ENCODE data around the gene MICAL2.

Gene MICAL2, protein sequence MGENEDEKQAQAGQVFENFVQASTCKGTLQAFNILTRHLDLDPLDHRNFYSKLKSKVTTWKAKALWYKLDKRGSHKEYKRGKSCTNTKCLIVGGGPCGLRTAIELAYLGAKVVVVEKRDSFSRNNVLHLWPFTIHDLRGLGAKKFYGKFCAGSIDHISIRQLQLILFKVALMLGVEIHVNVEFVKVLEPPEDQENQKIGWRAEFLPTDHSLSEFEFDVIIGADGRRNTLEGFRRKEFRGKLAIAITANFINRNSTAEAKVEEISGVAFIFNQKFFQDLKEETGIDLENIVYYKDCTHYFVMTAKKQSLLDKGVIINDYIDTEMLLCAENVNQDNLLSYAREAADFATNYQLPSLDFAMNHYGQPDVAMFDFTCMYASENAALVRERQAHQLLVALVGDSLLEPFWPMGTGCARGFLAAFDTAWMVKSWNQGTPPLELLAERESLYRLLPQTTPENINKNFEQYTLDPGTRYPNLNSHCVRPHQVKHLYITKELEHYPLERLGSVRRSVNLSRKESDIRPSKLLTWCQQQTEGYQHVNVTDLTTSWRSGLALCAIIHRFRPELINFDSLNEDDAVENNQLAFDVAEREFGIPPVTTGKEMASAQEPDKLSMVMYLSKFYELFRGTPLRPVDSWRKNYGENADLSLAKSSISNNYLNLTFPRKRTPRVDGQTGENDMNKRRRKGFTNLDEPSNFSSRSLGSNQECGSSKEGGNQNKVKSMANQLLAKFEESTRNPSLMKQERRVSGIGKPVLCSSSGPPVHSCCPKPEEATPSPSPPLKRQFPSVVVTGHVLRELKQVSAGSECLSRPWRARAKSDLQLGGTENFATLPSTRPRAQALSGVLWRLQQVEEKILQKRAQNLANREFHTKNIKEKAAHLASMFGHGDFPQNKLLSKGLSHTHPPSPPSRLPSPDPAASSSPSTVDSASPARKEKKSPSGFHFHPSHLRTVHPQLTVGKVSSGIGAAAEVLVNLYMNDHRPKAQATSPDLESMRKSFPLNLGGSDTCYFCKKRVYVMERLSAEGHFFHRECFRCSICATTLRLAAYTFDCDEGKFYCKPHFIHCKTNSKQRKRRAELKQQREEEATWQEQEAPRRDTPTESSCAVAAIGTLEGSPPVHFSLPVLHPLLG

DNA sequence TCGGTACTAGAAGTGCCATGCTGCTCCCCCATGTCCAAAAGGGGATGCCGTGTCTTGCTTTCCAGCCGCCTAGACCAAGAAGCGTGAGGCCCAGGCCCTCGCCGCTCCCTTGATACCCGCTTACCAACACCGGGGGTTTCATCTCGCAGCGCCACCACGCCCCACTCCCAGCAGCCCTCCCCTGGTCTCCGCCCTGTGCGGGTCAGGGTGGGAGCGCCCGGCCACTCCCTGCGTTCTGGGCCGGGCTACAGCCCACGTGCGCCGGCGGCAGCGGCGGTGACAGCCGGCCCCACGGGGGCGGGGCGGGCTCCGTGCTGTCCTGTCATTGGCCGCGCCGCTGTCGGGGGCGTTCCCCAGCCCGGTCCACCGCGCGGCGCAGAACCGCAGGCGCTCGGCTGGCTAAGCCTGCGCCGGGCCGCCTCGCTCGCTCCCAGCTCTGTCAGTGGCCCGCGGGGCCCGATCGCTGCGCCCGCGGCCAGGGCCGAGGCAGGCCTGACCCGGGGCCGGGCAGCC, at the start of gene MICAL2:
MICAL2 (plus strand) TSS at position 390 of the 513 bp plus-strand sequence. CDS start 51,566 bp downstream, outside the sequence.
- Histone ChIP-seq H3K9me3 (ENCODE audit: low read depth, low read length) (no peaks in the 10 kb centered on the region), H3K27ac (no peak within 1 kb of the TSS), H3K36me3 (ENCODE audit: insufficient read depth, low read length) (no peaks in the 10 kb centered on the region), H3K4me3 (peak within 1 kb of the TSS; percentile 66), H3K9ac (ENCODE audit: insufficient read length) (no peak within 1 kb of the TSS)
- TF ChIP-seq FOXP2 (optimal IDR thresholded peaks at IDR 0.05; ENCODE audit: control extremely low read depth, extremely low read length, insufficient read depth) (no peak), POLR2AphosphoS5 (IDR thresholded peaks at IDR 0.05; ENCODE audit: borderline replicate concordance, low read depth, low read length) (no peak), EZH2 (IDR thresholded peaks at IDR 0.05) (no peak)
- no peak for DNase-seq (ENCODE audit: low read depth, low spot score)

DNA sequence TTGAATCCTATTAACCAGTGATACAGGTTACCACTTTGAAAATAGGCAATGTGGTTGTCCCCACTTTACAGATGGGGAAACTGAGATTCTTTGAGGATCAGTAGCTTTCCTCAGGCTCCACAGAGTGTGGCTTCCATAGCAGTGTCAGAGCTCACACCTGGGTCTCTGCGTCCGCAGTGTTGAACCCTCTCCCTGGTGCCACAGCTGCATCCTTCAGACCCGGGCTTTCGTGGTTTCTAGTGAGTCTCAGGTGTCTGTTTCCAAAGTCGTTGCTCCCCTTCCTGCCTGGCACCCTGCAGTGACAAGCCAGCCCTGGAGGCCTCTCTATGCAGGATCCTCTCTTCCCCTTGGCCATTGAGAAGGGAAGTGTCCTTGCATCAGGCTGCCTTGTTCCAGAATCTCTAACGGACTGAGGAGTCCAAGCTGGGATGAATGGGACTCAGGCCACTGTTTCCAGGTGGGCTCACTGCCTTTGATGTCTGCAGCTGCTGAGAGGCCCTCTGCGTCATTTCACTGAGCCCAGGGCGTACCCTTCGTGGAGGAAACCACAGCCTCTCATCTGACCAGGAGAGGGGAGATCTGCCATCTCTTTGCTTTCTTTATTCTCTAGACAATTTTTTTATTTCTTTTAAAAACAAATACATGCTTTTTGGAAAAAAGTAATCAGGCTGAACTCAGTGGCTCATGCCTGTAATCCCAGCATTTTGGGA, 48.4 kb upstream of the MICAL2 start:
- Histone ChIP-seq H3K9ac (ENCODE audit: insufficient read length) (no peak overlapping the region), H3K36me3 (ENCODE audit: insufficient read depth, low read length) (no peaks in the 10 kb centered on the region), H3K9me3 (ENCODE audit: low read depth, low read length) (no peaks in the 10 kb centered on the region), H3K4me3 (no peak overlapping the region), H3K27ac (no peak overlapping the region)
- no peak for DNase-seq (ENCODE audit: low read depth, low spot score)
- TF ChIP-seq FOXP2 (optimal IDR thresholded peaks at IDR 0.05; ENCODE audit: control extremely low read depth, extremely low read length, insufficient read depth) (no peak), POLR2AphosphoS5 (IDR thresholded peaks at IDR 0.05; ENCODE audit: borderline replicate concordance, low read depth, low read length) (no peak), EZH2 (IDR thresholded peaks at IDR 0.05) (no peak)

DNA sequence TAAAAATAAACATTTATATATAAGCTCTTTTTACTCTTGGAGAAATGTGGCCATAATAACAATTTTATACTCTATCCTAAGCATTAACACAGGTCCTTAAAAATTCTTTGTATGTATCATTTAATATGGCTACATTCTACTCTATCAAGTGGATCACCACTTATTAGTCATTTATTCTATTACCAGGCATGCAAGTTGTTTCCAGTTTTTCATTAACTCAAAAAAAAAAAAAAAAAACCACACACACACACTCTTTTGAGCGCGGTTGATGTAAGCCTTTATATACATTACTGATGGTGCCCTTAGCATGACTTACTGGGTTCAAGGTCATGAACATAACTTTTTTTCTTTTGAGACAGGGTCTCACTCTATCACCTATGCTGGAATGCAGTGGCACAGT, 47.1 kb upstream of the MICAL2 start:
- H3K4me3 ChIP-seq, result no peak overlapping the region
- TF ChIP-seq POLR2AphosphoS5 (IDR thresholded peaks at IDR 0.05; ENCODE audit: borderline replicate concordance, low read depth, low read length) (no peak), EZH2 (IDR thresholded peaks at IDR 0.05) (no peak), FOXP2 (optimal IDR thresholded peaks at IDR 0.05; ENCODE audit: control extremely low read depth, extremely low read length, insufficient read depth) (no peak)
- no peak overlapping the region for H3K27ac ChIP-seq
- no peak for DNase-seq (ENCODE audit: low read depth, low spot score)
- no peak overlapping the region for H3K9ac ChIP-seq (ENCODE audit: insufficient read length)
- no peaks in the 10 kb centered on the region for H3K36me3 ChIP-seq (ENCODE audit: insufficient read depth, low read length)
- no peaks in the 10 kb centered on the region for H3K9me3 ChIP-seq (ENCODE audit: low read depth, low read length)

DNA sequence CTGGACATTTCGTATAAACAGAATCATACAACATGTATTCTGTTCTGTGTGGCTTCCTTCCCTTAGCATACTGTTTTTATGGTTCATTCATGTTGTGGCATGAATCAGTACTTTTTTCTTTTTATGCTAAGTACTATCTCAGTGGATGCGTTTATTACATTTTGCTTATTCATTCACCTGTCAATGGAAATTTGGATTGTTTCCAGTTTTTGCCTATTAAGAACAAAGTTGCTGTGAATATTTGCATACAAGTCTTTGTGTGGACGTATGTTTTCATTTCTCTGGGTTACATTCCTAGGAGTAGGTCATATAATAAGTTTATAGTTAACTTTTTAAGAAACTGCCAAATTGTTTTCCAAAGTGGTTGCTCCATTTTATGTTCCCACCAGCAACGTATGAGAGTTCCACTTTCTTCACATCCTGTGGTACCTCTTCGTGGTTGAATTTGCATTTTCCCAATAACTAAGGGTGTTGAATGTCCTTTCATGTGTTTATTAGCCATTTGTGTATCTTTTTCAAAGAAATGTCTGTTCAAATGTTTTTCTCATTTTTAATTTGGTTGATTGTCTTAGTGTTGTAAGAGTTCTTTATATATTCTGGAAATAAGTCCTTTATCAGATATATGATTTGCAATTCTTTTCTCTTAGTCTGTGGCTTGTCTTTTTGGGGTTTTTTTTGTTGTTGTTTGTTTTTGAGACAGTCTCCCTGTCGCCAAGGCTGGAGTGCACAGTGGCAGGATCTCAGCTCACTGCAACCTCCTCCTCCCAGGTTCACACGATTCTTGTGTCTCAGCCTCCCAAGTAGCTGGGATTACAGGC, 46.0 kb upstream of the MICAL2 start:
- H3K9ac ChIP-seq (ENCODE audit: insufficient read length), result no peak overlapping the region
- H3K27ac ChIP-seq, result no peak overlapping the region
- H3K9me3 ChIP-seq (ENCODE audit: low read depth, low read length), result no peaks in the 10 kb centered on the region
- H3K4me3 ChIP-seq, result no peak overlapping the region
- no peak for DNase-seq (ENCODE audit: low read depth, low spot score)
- TF ChIP-seq EZH2 (IDR thresholded peaks at IDR 0.05), result no peak
- no peak for TF ChIP-seq POLR2AphosphoS5 (IDR thresholded peaks at IDR 0.05; ENCODE audit: borderline replicate concordance, low read depth, low read length)
- no peak for TF ChIP-seq FOXP2 (optimal IDR thresholded peaks at IDR 0.05; ENCODE audit: control extremely low read depth, extremely low read length, insufficient read depth)
- no peaks in the 10 kb centered on the region for H3K36me3 ChIP-seq (ENCODE audit: insufficient read depth, low read length)

DNA sequence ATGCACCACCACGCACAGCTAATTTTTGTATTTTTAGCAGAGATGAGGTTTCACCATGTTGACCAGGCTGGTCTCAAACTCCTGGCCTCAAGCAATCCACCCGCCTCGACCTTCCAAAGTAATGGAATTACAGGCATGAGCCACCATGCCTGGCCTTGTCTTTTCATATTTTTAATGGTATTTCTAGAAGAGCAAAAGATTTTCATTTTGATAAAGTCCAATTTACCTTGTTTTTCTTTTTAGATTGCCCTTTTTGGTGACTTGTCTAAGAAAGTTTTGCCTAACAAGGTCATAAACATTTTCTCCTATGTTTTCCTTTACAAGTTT, 45.5 kb upstream of the MICAL2 start:
- H3K9me3 ChIP-seq (ENCODE audit: low read depth, low read length), result no peaks in the 10 kb centered on the region
- H3K9ac ChIP-seq (ENCODE audit: insufficient read length), result no peak overlapping the region
- no peak overlapping the region for H3K27ac ChIP-seq
- TF ChIP-seq FOXP2 (optimal IDR thresholded peaks at IDR 0.05; ENCODE audit: control extremely low read depth, extremely low read length, insufficient read depth) (no peak), POLR2AphosphoS5 (IDR thresholded peaks at IDR 0.05; ENCODE audit: borderline replicate concordance, low read depth, low read length) (no peak), EZH2 (IDR thresholded peaks at IDR 0.05) (no peak)
- no peak for DNase-seq (ENCODE audit: low read depth, low spot score)
- H3K36me3 ChIP-seq (ENCODE audit: insufficient read depth, low read length), result no peaks in the 10 kb centered on the region
- no peak overlapping the region for H3K4me3 ChIP-seq

DNA sequence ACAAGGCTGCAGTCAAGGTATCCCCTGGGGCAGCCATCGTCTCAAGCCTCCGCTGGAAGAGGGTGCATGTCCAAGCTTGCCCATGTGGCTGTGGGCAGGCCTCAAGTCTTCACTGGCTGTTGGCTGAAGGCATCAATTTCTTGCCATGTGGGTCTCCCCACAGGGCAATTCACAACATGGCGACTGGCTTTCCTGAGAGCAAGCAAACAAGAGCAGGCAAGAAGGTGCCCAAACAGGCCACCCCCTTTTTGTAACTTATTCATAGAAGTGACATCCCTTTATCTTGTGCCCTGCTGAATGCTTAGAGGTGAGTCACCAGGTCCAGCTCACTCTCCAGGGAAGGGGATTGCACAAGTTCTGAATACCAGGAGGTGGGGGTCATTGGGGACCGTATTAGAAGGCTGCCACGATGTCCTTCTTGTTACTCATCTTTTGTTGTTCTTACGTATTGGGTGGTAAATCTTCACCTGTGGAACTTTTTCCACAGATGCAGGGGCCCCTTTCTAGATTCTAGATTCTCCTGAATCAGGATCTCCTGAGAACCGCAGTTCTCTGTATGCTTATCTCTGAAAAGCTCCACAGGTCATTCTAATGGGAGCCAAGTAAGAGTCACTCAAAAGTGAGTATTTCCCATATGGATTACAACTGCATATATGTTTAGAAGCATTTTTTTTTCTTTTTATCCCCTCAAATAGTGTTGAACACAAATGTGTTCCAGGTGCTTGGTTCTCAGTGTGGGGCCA, 44.2 kb upstream of the MICAL2 start:
- Histone ChIP-seq H3K27ac (no peak overlapping the region), H3K36me3 (ENCODE audit: insufficient read depth, low read length) (no peaks in the 10 kb centered on the region), H3K9ac (ENCODE audit: insufficient read length) (no peak overlapping the region), H3K4me3 (no peak overlapping the region), H3K9me3 (ENCODE audit: low read depth, low read length) (no peaks in the 10 kb centered on the region)
- TF ChIP-seq POLR2AphosphoS5 (IDR thresholded peaks at IDR 0.05; ENCODE audit: borderline replicate concordance, low read depth, low read length) (no peak), FOXP2 (optimal IDR thresholded peaks at IDR 0.05; ENCODE audit: control extremely low read depth, extremely low read length, insufficient read depth) (no peak), EZH2 (IDR thresholded peaks at IDR 0.05) (no peak)
- no peak for DNase-seq (ENCODE audit: low read depth, low spot score)
